NCI-H2227 (cell line): ENCODE data around the gene FKBP2.
A peak's percentile ranks its signal among the peaks of the same experiment; 100 is the strongest.

Source experiments
- DNase-seq: peaks from one replicate; lab custom pipeline; 2025; ENCODE audit not compliant: unreplicated experiment; lab: John Stamatoyannopoulos, UW

The FKBP2 gene

GRCh38 chr11:64262271-64263002 lies 21.5 kb downstream of the FKBP2 start:
- DNase-seq = no peak

GRCh38 chr11:64263021-64263946 lies 22.4 kb downstream of the FKBP2 start:
- no peak for DNase-seq

GRCh38 chr11:64263947-64264317 lies 23.0 kb downstream of the FKBP2 start:
- no peak for DNase-seq

GRCh38 chr11:64264371-64264852 lies 23.5 kb downstream of the FKBP2 start:
- DNase-seq = peak; percentile 62

GRCh38 chr11:64265176-64266160 lies 24.6 kb downstream of the FKBP2 start:
- DNase-seq = no peak

- no peak for DNase-seq
These were observed 25.4 kb downstream of the FKBP2 start for GRCh38 chr11:64266339-64266738.

- DNase-seq = no peak
These were observed 26.5 kb downstream of the FKBP2 start for GRCh38 chr11:64267207-64267945.

GRCh38 chr11:64268025-64268892 lies 27.4 kb downstream of the FKBP2 start:
- DNase-seq = peak; percentile 41

- peak; percentile 53 for DNase-seq
These were observed 28.1 kb downstream of the FKBP2 start for GRCh38 chr11:64268893-64269539.

GRCh38 chr11:64269540-64270220 lies 28.8 kb downstream of the FKBP2 start:
- peak; percentile 99 for DNase-seq

GRCh38 chr11:64275031-64275800 lies 34.3 kb downstream of the FKBP2 start:
- no peak for DNase-seq

- no peak for DNase-seq
These were observed 34.9 kb downstream of the FKBP2 start for GRCh38 chr11:64275841-64276240.

GRCh38 chr11:64276653-64277431 lies 35.9 kb downstream of the FKBP2 start:
- no peak for DNase-seq

GRCh38 chr11:64278576-64279190 lies 37.8 kb downstream of the FKBP2 start:
- no peak for DNase-seq

GRCh38 chr11:64281957-64282770 lies 41.3 kb downstream of the FKBP2 start:
- DNase-seq = no peak
